Central memory CD8-positive, alpha-beta T cell (primary cell): ENCODE results near the gene ERG28.
"Not testable (repeated sequence)": the region's sequence is repeated elsewhere in the genome, so short reads cannot be mapped to it uniquely, and the experiment has no call there.

Experiments used
- ATAC-seq: fragments of 150-1000 bp; cut with Tn5 transposase; replicated peaks from 2 replicates; pipeline ENCODE4 v1.10.0; 2022; ENCODE audit warnings: mild to moderate bottlenecking, moderate FRiP score, moderate number of reproducible peaks; ENCODE audit not compliant: poor library complexity, severe bottlenecking; ENCODE audit errors: extremely low read depth
- DNase-seq, 2 donors: peaks; one replicate each; pipeline ENCODE4 v3.0.0; 2021; ENCODE audit warnings: low spot score in 2 of 2
- H3K27ac Mint-ChIP-seq: one replicate; pipeline ENCODE4 v1.8.0; 2022; ENCODE audit warnings: low read depth, mild to moderate bottlenecking, moderate library complexity, mixed read lengths
- H3K27me3 Mint-ChIP-seq: one replicate; pipeline ENCODE4 v1.8.0; 2022; ENCODE audit warnings: mixed read lengths
- H3K36me3 Mint-ChIP-seq: one replicate; pipeline ENCODE4 v1.8.0; 2022; ENCODE audit warnings: mild to moderate bottlenecking, moderate library complexity, mixed read lengths; ENCODE audit not compliant: insufficient read depth
- H3K4me1 Mint-ChIP-seq: one replicate; pipeline ENCODE4 v1.8.0; 2022; ENCODE audit warnings: mixed read lengths
- H3K4me3 Mint-ChIP-seq: one replicate; pipeline ENCODE4 v1.8.0; 2022; ENCODE audit warnings: mild to moderate bottlenecking, moderate library complexity, mixed read lengths
- H3K9me3 Mint-ChIP-seq: one replicate; pipeline ENCODE4 v1.8.0; 2022; ENCODE audit warnings: mixed read lengths

Gene ERG28

GRCh38 chr14:75660630-75661498 is at the start of gene ERG28, which contains the start of gene TTLL5:
Gene ERG28 (minus strand): TSS chr14:75660876. CDS start chr14:75657502, 3,374 bp downstream.
Gene TTLL5 (plus strand): TSS chr14:75661246. CDS start chr14:75663150, 1,904 bp downstream.
- DNase-seq = peak; percentile 91 to 95
- H3K9me3 Mint-ChIP-seq = no peaks in the 10 kb centered on the region
- ATAC-seq = peak; percentile 96
- peaks cover 17% of the 10 kb centered on the region for H3K36me3 Mint-ChIP-seq
- H3K4me1 Mint-ChIP-seq = peaks cover 28% of the 10 kb centered on the region
- no peaks in the 10 kb centered on the region for H3K27me3 Mint-ChIP-seq
- peak within 1 kb of the TSS; percentile 92 for H3K4me3 Mint-ChIP-seq
- peak within 1 kb of the TSS; percentile 98 for H3K27ac Mint-ChIP-seq

GRCh38 chr14:75709207-75709812 is 48.6 kb upstream of the ERG28 start:
- DNase-seq = peak; percentile 27 to 30
- no peaks in the 10 kb centered on the region for H3K4me1 Mint-ChIP-seq
- no peak for ATAC-seq
- no peaks in the 10 kb centered on the region for H3K27me3 Mint-ChIP-seq
- H3K36me3 Mint-ChIP-seq = peaks cover 7% of the 10 kb centered on the region
- no peak overlapping the region for H3K27ac Mint-ChIP-seq
- H3K4me3 Mint-ChIP-seq = no peak overlapping the region
- no peaks in the 10 kb centered on the region for H3K9me3 Mint-ChIP-seq

GRCh38 chr14:75705014-75705413 is 44.3 kb upstream of the ERG28 start:
- ATAC-seq (no peak), DNase-seq (no peak)
- Mint-ChIP-seq H3K36me3 (peaks cover 13% of the 10 kb centered on the region), H3K4me3 (no peak overlapping the region), H3K4me1 (no peaks in the 10 kb centered on the region), H3K9me3 (no peaks in the 10 kb centered on the region), H3K27me3 (no peaks in the 10 kb centered on the region), H3K27ac (no peak overlapping the region)

GRCh38 chr14:75703467-75703866 is 42.8 kb upstream of the ERG28 start:
- H3K4me3 Mint-ChIP-seq = no peak overlapping the region
- no peaks in the 10 kb centered on the region for H3K4me1 Mint-ChIP-seq
- H3K27ac Mint-ChIP-seq = no peak overlapping the region
- no peaks in the 10 kb centered on the region for H3K27me3 Mint-ChIP-seq
- no peaks in the 10 kb centered on the region for H3K9me3 Mint-ChIP-seq
- DNase-seq (no peak), ATAC-seq (no peak)
- H3K36me3 Mint-ChIP-seq = peaks cover 16% of the 10 kb centered on the region

- no peaks in the 10 kb centered on the region for H3K27me3 Mint-ChIP-seq
- H3K4me1 Mint-ChIP-seq = no peaks in the 10 kb centered on the region
- no peak overlapping the region for H3K27ac Mint-ChIP-seq
- no peaks in the 10 kb centered on the region for H3K9me3 Mint-ChIP-seq
- peaks cover 12% of the 10 kb centered on the region for H3K36me3 Mint-ChIP-seq
- ATAC-seq (no peak), DNase-seq (no peak)
- no peak overlapping the region for H3K4me3 Mint-ChIP-seq
Measured at GRCh38 chr14:75702616-75703261, 42.1 kb upstream of the ERG28 start.

- DNase-seq (no peak), ATAC-seq (no peak)
- H3K9me3 Mint-ChIP-seq = no peaks in the 10 kb centered on the region
- H3K4me3 Mint-ChIP-seq = no peak overlapping the region
- H3K27ac Mint-ChIP-seq = no peak overlapping the region
- H3K27me3 Mint-ChIP-seq = no peaks in the 10 kb centered on the region
- H3K36me3 Mint-ChIP-seq = peaks cover 11% of the 10 kb centered on the region
- no peaks in the 10 kb centered on the region for H3K4me1 Mint-ChIP-seq
Measured at GRCh38 chr14:75702122-75702521, 41.4 kb upstream of the ERG28 start.

- no peak for DNase-seq
- no peak overlapping the region for H3K27ac Mint-ChIP-seq
- H3K4me3 Mint-ChIP-seq = no peak overlapping the region
- H3K4me1 Mint-ChIP-seq = no peaks in the 10 kb centered on the region
- no peaks in the 10 kb centered on the region for H3K27me3 Mint-ChIP-seq
- H3K36me3 Mint-ChIP-seq = peaks cover 11% of the 10 kb centered on the region
- ATAC-seq = no peak
- H3K9me3 Mint-ChIP-seq = no peaks in the 10 kb centered on the region
Measured at GRCh38 chr14:75700295-75700694, 39.6 kb upstream of the ERG28 start.

GRCh38 chr14:75699331-75699730 is 38.7 kb upstream of the ERG28 start:
- H3K9me3 Mint-ChIP-seq = no peaks in the 10 kb centered on the region
- H3K36me3 Mint-ChIP-seq = peaks cover 16% of the 10 kb centered on the region
- no peak overlapping the region for H3K27ac Mint-ChIP-seq
- ATAC-seq = no peak
- H3K4me3 Mint-ChIP-seq = no peak overlapping the region
- DNase-seq = no peak
- no peaks in the 10 kb centered on the region for H3K27me3 Mint-ChIP-seq
- no peaks in the 10 kb centered on the region for H3K4me1 Mint-ChIP-seq

GRCh38 chr14:75697918-75698317 is 37.2 kb upstream of the ERG28 start:
- Mint-ChIP-seq H3K9me3 (no peaks in the 10 kb centered on the region), H3K27me3 (no peaks in the 10 kb centered on the region), H3K4me1 (no peaks in the 10 kb centered on the region), H3K27ac (no peak overlapping the region), H3K4me3 (no peak overlapping the region), H3K36me3 (peaks cover 16% of the 10 kb centered on the region)
- no peak for DNase-seq
- ATAC-seq = no peak

GRCh38 chr14:75697386-75697785 is 36.7 kb upstream of the ERG28 start:
- Mint-ChIP-seq H3K36me3 (peaks cover 18% of the 10 kb centered on the region), H3K27ac (no peak overlapping the region), H3K9me3 (no peaks in the 10 kb centered on the region), H3K27me3 (no peaks in the 10 kb centered on the region), H3K4me3 (no peak overlapping the region), H3K4me1 (no peaks in the 10 kb centered on the region)
- no peak for DNase-seq
- ATAC-seq = no peak

GRCh38 chr14:75695025-75695424 is 34.3 kb upstream of the ERG28 start:
- H3K36me3 Mint-ChIP-seq = peaks cover 21% of the 10 kb centered on the region
- H3K4me3 Mint-ChIP-seq, H3K4me1 Mint-ChIP-seq, H3K9me3 Mint-ChIP-seq, H3K27ac Mint-ChIP-seq, ATAC-seq, H3K27me3 Mint-ChIP-seq, DNase-seq: not testable (repeated sequence)

- Mint-ChIP-seq H3K4me1 (no peaks in the 10 kb centered on the region), H3K27me3 (no peaks in the 10 kb centered on the region), H3K9me3 (no peaks in the 10 kb centered on the region), H3K27ac (no peak overlapping the region), H3K36me3 (peaks cover 23% of the 10 kb centered on the region), H3K4me3 (no peak overlapping the region)
- DNase-seq (no peak), ATAC-seq (no peak)
Measured at GRCh38 chr14:75690010-75690409, 29.3 kb upstream of the ERG28 start.
